Right lung (tissue), 5 donors: ENCODE results near the gene ARFIP1. TPM values are rescaled to one million over a fixed set of nuclear protein-coding genes. Genes with fewer than 3 reads are reported as not detected.
A peak's percentile ranks its signal among the peaks of the same experiment; 100 is the strongest.
"Not testable (repeated sequence)": the region's sequence is repeated elsewhere in the genome, so short reads cannot be mapped to it uniquely, and the experiment has no call there.

Source experiments
- DNase-seq, 2 donors: peaks; one replicate each; pipeline ENCODE4 v3.0.0-alpha.2; 2013
- polyA plus RNA-seq, 5 donors: library from polyadenylated mRNA; unstranded; fragments of 120-200 nt; gene quantifications; one replicate each; pipeline versions ENCODE4 v1.2.1 to v1.2.3, GENCODE V29; 2013; ENCODE audit warnings: inconsistent platforms in 1 of 5, low replicate concordance in 1 of 5; ENCODE audit not compliant: insufficient read length in 5 of 5, insufficient read depth in 1 of 5

ARFIP1 gene
- polyA plus RNA-seq, 5 donors, result 41.4 to 56.6 (median 47.8) TPM

GRCh38 chr4:152894673-152895072 is 114.9 kb downstream of the ARFIP1 start:
- no peak for DNase-seq

GRCh38 chr4:152896811-152897210 is 117.1 kb downstream of the ARFIP1 start:
- DNase-seq, result no peak

- DNase-seq, result not testable (repeated sequence)
Observed at GRCh38 chr4:152898133-152898532, 118.4 kb downstream of the ARFIP1 start.

GRCh38 chr4:152898606-152899005 is 118.9 kb downstream of the ARFIP1 start:
- DNase-seq, result no peak

- DNase-seq, result no peak
Observed at GRCh38 chr4:152900395-152900794, 120.6 kb downstream of the ARFIP1 start.

GRCh38 chr4:152901205-152901604 is 121.5 kb downstream of the ARFIP1 start:
- DNase-seq, result no peak

- no peak for DNase-seq
Observed at GRCh38 chr4:152903658-152904057, 123.9 kb downstream of the ARFIP1 start.

- DNase-seq, result no peak
Observed at GRCh38 chr4:152909901-152910300, 130.1 kb downstream of the ARFIP1 start.

- no peak for DNase-seq
Observed at GRCh38 chr4:152910521-152910920, 130.8 kb downstream of the ARFIP1 start.

- no peak for DNase-seq
Observed at GRCh38 chr4:152917543-152918395, 138.0 kb downstream of the ARFIP1 start.

- no peak for DNase-seq
Observed at GRCh38 chr4:152919826-152920225, 140.1 kb downstream of the ARFIP1 start.

- no peak for DNase-seq
Observed at GRCh38 chr4:152920768-152921167, 141.0 kb downstream of the ARFIP1 start.

- no peak for DNase-seq
Observed at GRCh38 chr4:152921284-152921683, 141.5 kb downstream of the ARFIP1 start.

- no peak for DNase-seq
Observed at GRCh38 chr4:152925851-152926250, 146.1 kb downstream of the ARFIP1 start.

- DNase-seq, result no peak
Observed at GRCh38 chr4:152926959-152927358, 147.2 kb downstream of the ARFIP1 start.

- no peak for DNase-seq
Observed at GRCh38 chr4:152927737-152928136, 148.0 kb downstream of the ARFIP1 start.

- no peak for DNase-seq
Observed at GRCh38 chr4:152928286-152928685, 148.5 kb downstream of the ARFIP1 start.

- no peak for DNase-seq
Observed at GRCh38 chr4:152929888-152930287, 150.1 kb downstream of the ARFIP1 start.

GRCh38 chr4:152935143-152935542 is 155.4 kb downstream of the ARFIP1 start:
- peak in 1 of 2 donors; percentile 28 for DNase-seq

- DNase-seq, result peak; percentile 58 to 69
Observed at GRCh38 chr4:152935631-152936445, 156.1 kb downstream of the ARFIP1 start, which contains the start of gene FHDC1. FHDC1 (plus strand) TSS chr4:152936323; CDS start chr4:152943058, 6,735 bp downstream.

GRCh38 chr4:152936446-152937335 is 156.9 kb downstream of the ARFIP1 start:
- peak in 1 of 2 donors; percentile 40 for DNase-seq
